T-helper 2 cell treated with Interferon-gamma antibody and Interleukin-4, amounts not matched to agents 100 ng/mL and 5 ng/mL, for 36 hours (primary cell): ENCODE measurements around the gene IL21. TPM values are rescaled to one million over a fixed set of nuclear protein-coding genes. Genes with fewer than 3 reads are reported as not detected.

Source experiments
- intact Hi-C: fragments of 100-400 bp; cut with micrococcal nuclease; formaldehyde crosslinking; loops from one replicate; pipeline ENCODE4 v1.15.1; 2023
- total RNA-seq: library from RNA; stranded (reverse); gene quantifications from 2 replicates; pipeline ENCODE4 v1.2.3, GENCODE V29; 2022

IL21 gene
- total RNA-seq, 1 donor from 2014 or later: 0.66 TPM

GRCh38 chr4:122584519-122584918 lies 36.3 kb downstream of the IL21 start:
- intact Hi-C loops: loop anchor here (2.0 kb wide), 1 partner anchor 338 kb away; the partner anchor contains the start of gene NUDT6

- intact Hi-C loops: loop anchor here (2.0 kb wide), 1 partner anchor 339 kb away; the partner anchor contains the start of gene NUDT6
Observed at GRCh38 chr4:122583906-122584305, 37.0 kb downstream of the IL21 start.

- intact Hi-C loops: loop anchor here (1.0 to 10.0 kb wide), 14 partner anchors 38 to 756 kb away; partner anchors contain the start of genes BBS12, BLTP1, CCNA2 and IL2
Observed at GRCh38 chr4:122577808-122578781, 42.8 kb downstream of the IL21 start.

- intact Hi-C loops: loop anchor here (1.0 to 10.0 kb wide), 11 partner anchors 68 to 755 kb away; partner anchors contain the start of genes BLTP1, CCNA2 and NUDT6
Observed at GRCh38 chr4:122577189-122577553, 43.7 kb downstream of the IL21 start.

- intact Hi-C loops: loop anchor here (1.0 to 10.0 kb wide), 11 partner anchors 68 to 754 kb away; partner anchors contain the start of genes BLTP1, CCNA2 and NUDT6
Observed at GRCh38 chr4:122576261-122577188, 44.3 kb downstream of the IL21 start.

- intact Hi-C loops: loop anchor here (10.0 kb wide), 1 partner anchor 140 kb away; no protein-coding TSS in a partner anchor
Observed at GRCh38 chr4:122574347-122574746, 46.5 kb downstream of the IL21 start.

GRCh38 chr4:122562449-122562848 lies 58.4 kb downstream of the IL21 start:
- intact Hi-C loops: no loop called here

Other genes with a start within 250 kb of the IL21 start
- gene ADAD1, start 242.1 kb downstream of the IL21 start, total RNA-seq: not detected in 2 replicates
- gene IL2, start 164.3 kb downstream of the IL21 start, total RNA-seq: 0.75 and 1.3 TPM in 2 replicates
- gene BBS12, start 111.6 kb upstream of the IL21 start, total RNA-seq: 1.7 and 1.8 TPM in 2 replicates
- gene FGF2, start 205.8 kb upstream of the IL21 start, total RNA-seq: 0.30 and 0.59 TPM in 2 replicates